Aorta (tissue), 5 donors: Measurements from ENCODE around the gene WIPF2. TPM values are rescaled to one million over a fixed set of nuclear protein-coding genes. Genes with fewer than 3 reads are reported as not detected.

Experiments
- ATAC-seq: fragments of 200-7000 bp; cut with Tn5 transposase; one replicate; pipeline ENCODE4 v1.9.1; 2022; ENCODE audit warnings: moderate library complexity; ENCODE audit not compliant: low FRiP score
- DNase-seq, 2 donors: peaks; one replicate each; pipeline ENCODE4 v3.0.0-alpha.2; 2020
- H3K27ac ChIP-seq, 2 donors: one replicate each; pipeline ENCODE4 v1.5.1; 2013; ENCODE audit warnings: low read length in 2 of 2, mild to moderate bottlenecking in 2 of 2, moderate library complexity in 2 of 2, control low read depth in 1 of 2, inconsistent platforms in 1 of 2, low read depth in 1 of 2
- H3K27me3 ChIP-seq, 2 donors: one replicate each; pipeline ENCODE4 v1.6.1; 2013; ENCODE audit warnings: control low read depth in 1 of 2, low read length in 1 of 2, mild to moderate bottlenecking in 1 of 2, moderate library complexity in 1 of 2; ENCODE audit not compliant: insufficient read depth in 2 of 2, control insufficient read depth in 1 of 2
- H3K36me3 ChIP-seq, 2 donors: one replicate each; pipeline ENCODE4 v1.6.1; 2013; ENCODE audit warnings: control low read depth in 1 of 2, low read length in 1 of 2, mild to moderate bottlenecking in 1 of 2; ENCODE audit not compliant: insufficient read depth in 2 of 2, control insufficient read depth in 1 of 2
- H3K4me1 ChIP-seq, 2 donors: one replicate each; pipeline ENCODE4 v1.6.1; 2013; ENCODE audit warnings: low read length in 2 of 2, control low read depth in 1 of 2, mild to moderate bottlenecking in 1 of 2, moderate library complexity in 1 of 2; ENCODE audit not compliant: insufficient read depth in 2 of 2, control insufficient read depth in 1 of 2
- H3K4me3 ChIP-seq, 2 donors: one replicate each; pipeline ENCODE4 v1.5.1; 2013; ENCODE audit warnings: low read length in 2 of 2, control low read depth in 1 of 2, mild to moderate bottlenecking in 1 of 2
- H3K9me3 ChIP-seq: one replicate; pipeline ENCODE4 v1.6.1; 2013; ENCODE audit warnings: mild to moderate bottlenecking, low read length; ENCODE audit not compliant: control insufficient read depth
- WGBS, 2 donors: extraction: QIAGEN DNeasy Blood & Tissue Kit; methylation state at CpG; one replicate each; pipeline ENCODE4 v1.1.7; 2013; 5-methylcytosine and 5-hydroxymethylcytosine counted together
- intact Hi-C, 2 donors: fragments of 100-400 bp; cut with DNase I; formaldehyde crosslinking; loops; one replicate each; pipeline versions ENCODE4 v1.14.2 to v1.15.0; 2022
- long read RNA-seq, 2 donors: library from polyadenylated mRNA; unstranded; transcript quantifications; one replicate each; pipeline ENCODE4 v2.0.0, GENCODE V29; 2020 to 2021
- polyA plus RNA-seq, 2 donors: library from polyadenylated mRNA; stranded (reverse); fragments of 200-250 nt; gene quantifications; one replicate each; pipeline ENCODE4 v1.2.3, GENCODE V29; 2013
- total RNA-seq, 2 donors: library from RNA; stranded (reverse); fragmentation: NEBNext Ultra II Directional; extraction: Animal tissue kit (Norgen Biotek cat#: 25700); gene quantifications; one replicate each; pipeline ENCODE4 v1.2.1, GENCODE V29; 2021
- donor health status: healthy with polysubstance abuse.
- donor health status: Bipolar disorder and iron deficiency.
- donor health status: DM: no; HTN: no; CAD: no.
- donor health status: DM: no; HTN: no; CAD: no.
- donor health status: DM: yes; HTN: yes; CAD: no.

WIPF2 gene
- total RNA-seq (10 to 100 TPM; 26.2 to 28.6 TPM), polyA plus RNA-seq (10 to 100 TPM in 1 of 2 donors, 1 to 10 TPM in 1; 6.3 to 10.5 TPM)
- long read RNA-seq, donor 1, full-length matches to known transcripts, result 25 of 53 reads
- long read RNA-seq, donor 1, partial matches to known transcripts, result 15 of 53 reads
- long read RNA-seq, donor 1, other reads (novel, unspliced or antisense), result 13 of 53 reads
- long read RNA-seq, donor 2, full-length matches to known transcripts, result 7 of 23 reads
- long read RNA-seq, donor 2, partial matches to known transcripts, result 5 of 23 reads
- long read RNA-seq, donor 2, other reads (novel, unspliced or antisense), result 11 of 23 reads

- Histone ChIP-seq H3K27me3 (no peaks in the 10 kb centered on the region), H3K36me3 (no peaks in the 10 kb centered on the region), H3K4me3 (peak within 1 kb of the TSS; percentile 45 to 91), H3K9me3 (no peaks in the 10 kb centered on the region), H3K27ac (peak within 1 kb of the TSS in 1 of 2 donors; percentile 88), H3K4me1 (peaks cover 0 to 3% of the 10 kb centered on the region in 2 donors)
- DNase-seq (peak; percentile 98 to 99), ATAC-seq (peak; percentile 99)
- intact Hi-C loops, result no loop called here
- WGBS, 2 donors, result 1% methylated on average over 54 to 59 of the region's 59 CpGs
Measured at GRCh38 chr17:40218740-40219593, at the start of gene WIPF2. TSS of gene WIPF2 (plus strand) at chr17:40219304. CDS start at chr17:40256460, 37,156 bp downstream.

- no peaks in the 10 kb centered on the region for H3K27me3 ChIP-seq
- intact Hi-C loops, result no loop called here
- H3K4me1 ChIP-seq, result peaks cover 0 to 3% of the 10 kb centered on the region in 2 donors
- WGBS, 2 donors, result 81 to 88% methylated on average over 2 of the region's 2 CpGs
- no peaks in the 10 kb centered on the region for H3K9me3 ChIP-seq
- DNase-seq, result peak in 1 of 2 donors; percentile 3
- no peak overlapping the region for H3K4me3 ChIP-seq
- H3K27ac ChIP-seq, result no peak overlapping the region
- H3K36me3 ChIP-seq, result peaks cover 8 to 13% of the 10 kb centered on the region in 2 donors
- ATAC-seq, result no peak
Measured at GRCh38 chr17:40170325-40170724, 48.8 kb upstream of the WIPF2 start.

GRCh38 chr17:40171750-40172149 is 47.4 kb upstream of the WIPF2 start:
- Histone ChIP-seq H3K4me1 (peaks cover 0 to 3% of the 10 kb centered on the region in 2 donors), H3K27me3 (no peaks in the 10 kb centered on the region), H3K36me3 (peaks cover 8 to 13% of the 10 kb centered on the region in 2 donors), H3K27ac (no peak overlapping the region), H3K4me3 (no peak overlapping the region), H3K9me3 (no peaks in the 10 kb centered on the region)
- DNase-seq (no peak), ATAC-seq (no peak)
- intact Hi-C loops, result no loop called here
- WGBS, 2 donors, result 72 to 74% methylated on average over 1 of the region's 1 CpG

GRCh38 chr17:40173091-40173777 is 45.9 kb upstream of the WIPF2 start:
- no peak overlapping the region for H3K4me3 ChIP-seq
- intact Hi-C loops, result no loop called here

GRCh38 chr17:40173778-40174135 is 45.3 kb upstream of the WIPF2 start:
- ATAC-seq, result no peak
- H3K4me1 ChIP-seq, result no peaks in the 10 kb centered on the region
- intact Hi-C loops, result no loop called here
- H3K36me3 ChIP-seq, result peaks cover 8 to 12% of the 10 kb centered on the region in 2 donors
- H3K9me3 ChIP-seq, result no peaks in the 10 kb centered on the region
- H3K27me3 ChIP-seq, result no peaks in the 10 kb centered on the region
- no peak overlapping the region for H3K4me3 ChIP-seq
- no peak for DNase-seq
- no peak overlapping the region for H3K27ac ChIP-seq
- WGBS, 2 donors, result 67 to 68% methylated on average over 3 of the region's 3 CpGs

More at GRCh38 chr17:40173091-40173777, 45.9 kb upstream of the WIPF2 start:
- Histone ChIP-seq H3K9me3 (no peaks in the 10 kb centered on the region), H3K36me3 (peaks cover 8 to 12% of the 10 kb centered on the region in 2 donors), H3K27me3 (no peaks in the 10 kb centered on the region), H3K27ac (no peak overlapping the region), H3K4me1 (peaks cover 0 to under 1% of the 10 kb centered on the region in 2 donors)
- DNase-seq (peak in 1 of 2 donors; percentile 4), ATAC-seq (no peak)
- 66 to 72% methylated on average over 4 of the region's 4 CpGs for WGBS, 2 donors

GRCh38 chr17:40174514-40174913 is 44.6 kb upstream of the WIPF2 start:
- no peaks in the 10 kb centered on the region for H3K4me1 ChIP-seq
- no peak overlapping the region for H3K27ac ChIP-seq
- H3K36me3 ChIP-seq, result peaks cover 6 to 12% of the 10 kb centered on the region in 2 donors
- no peaks in the 10 kb centered on the region for H3K9me3 ChIP-seq
- intact Hi-C loops, result no loop called here
- 93 to 96% methylated on average over 1 of the region's 1 CpG for WGBS, 2 donors
- no peak overlapping the region for H3K4me3 ChIP-seq
- no peaks in the 10 kb centered on the region for H3K27me3 ChIP-seq
- DNase-seq (no peak), ATAC-seq (no peak)

- no peak overlapping the region for H3K27ac ChIP-seq
- H3K4me1 ChIP-seq, result no peaks in the 10 kb centered on the region
- H3K27me3 ChIP-seq, result no peaks in the 10 kb centered on the region
- 88 to 93% methylated on average over 7 of the region's 7 CpGs for WGBS, 2 donors
- no peaks in the 10 kb centered on the region for H3K9me3 ChIP-seq
- peaks cover 3 to 5% of the 10 kb centered on the region in 2 donors for H3K36me3 ChIP-seq
- no peak overlapping the region for H3K4me3 ChIP-seq
- DNase-seq, result no peak
- intact Hi-C loops, result no loop called here
- no peak for ATAC-seq
Measured at GRCh38 chr17:40175928-40176753, 43.0 kb upstream of the WIPF2 start.

GRCh38 chr17:40176754-40177110 is 42.4 kb upstream of the WIPF2 start:
- H3K27me3 ChIP-seq, result no peaks in the 10 kb centered on the region
- no peak overlapping the region for H3K27ac ChIP-seq
- WGBS, 2 donors, result 87 to 89% methylated on average over 2 of the region's 2 CpGs
- H3K9me3 ChIP-seq, result no peaks in the 10 kb centered on the region
- H3K36me3 ChIP-seq, result peaks cover 0 to 2% of the 10 kb centered on the region in 2 donors
- intact Hi-C loops, result no loop called here
- DNase-seq (no peak), ATAC-seq (no peak)
- no peaks in the 10 kb centered on the region for H3K4me1 ChIP-seq
- no peak overlapping the region for H3K4me3 ChIP-seq
